Prostate gland (tissue), 2 donors: ENCODE measurements around the gene CTNNA2. TPM values are rescaled to one million over a fixed set of nuclear protein-coding genes. Genes with fewer than 3 reads are reported as not detected.

Source experiments
- DNase-seq: peaks from one replicate; pipeline ENCODE4 v3.0.0-alpha.2; 2019; ENCODE audit warnings: low spot score
- H3K27ac ChIP-seq, 2 donors: fragments of 200-600 bp; sonication (generic); 2 replicates each; pipeline ENCODE4 v1.5.1; 2017 to 2019
- H3K27me3 ChIP-seq: fragments of 200-600 bp; sonication (generic); replicated peaks from 2 replicates; pipeline ENCODE4 v1.5.1; 2019; ENCODE audit not compliant: insufficient read depth
- H3K36me3 ChIP-seq, 2 donors: fragments of 200-600 bp; sonication (generic); 1 replicate in 1 of 2; 2 replicates in 1 of 2; pipeline versions ENCODE4 v1.5.1 to v1.8.1; 2017 to 2019
- H3K4me1 ChIP-seq: fragments of 200-600 bp; sonication (generic); replicated peaks from 2 replicates; pipeline ENCODE4 v1.5.1; 2019
- H3K4me3 ChIP-seq, 2 donors: fragments of 200-600 bp; sonication (generic); 2 replicates each; pipeline ENCODE4 v1.5.1; 2017 to 2019
- H3K9me3 ChIP-seq: fragments of 200-600 bp; sonication (generic); 2 replicates; pipeline ENCODE4 v1.5.1; 2017
- POLR2A ChIP-seq: fragments of 450-650 bp; IDR thresholded peaks from one replicate; pipeline ENCODE4 v1.6.1; 2016; ENCODE audit warnings: antibody characterized with exemption, mild to moderate bottlenecking
- POLR2AphosphoS5 ChIP-seq: sonication (generic); formaldehyde crosslinking; IDR thresholded peaks from one replicate; pipeline ENCODE4 v1.6.1; 2017; ENCODE audit warnings: antibody characterized with exemption
- WGBS: methylation state at CpG from one replicate; pipeline ENCODE4 v1.1.5; 2018; 5-methylcytosine and 5-hydroxymethylcytosine counted together
- intact Hi-C: fragments of 100-400 bp; cut with DNase I; formaldehyde crosslinking; loops from one replicate; pipeline ENCODE4 v1.14.2; 2022
- total RNA-seq, 2 donors: library from RNA; depleted of rRNA; stranded (reverse); fragments of >200 nt; gene quantifications; one replicate each; pipeline ENCODE4 v1.1.0, GENCODE V29; 2016
- TF ChIP-seq, protein P1 (sequence below), 4 experiments: fragments of 200-600 bp in 2 of 4; fragments of 450-650 bp in 2 of 4; sonication (generic) in 2 of 4; IDR thresholded peaks; 1 replicate in 3 of 4; 2 replicates in 1 of 4; pipeline ENCODE4 v1.5.1; 2016 to 2019; ENCODE audit warnings: antibody characterized with exemption in 4 of 4, mild to moderate bottlenecking in 2 of 4, moderate library complexity in 2 of 4

Gene CTNNA2
- total RNA-seq, 2 donors from 2014 or later, result 24.3 TPM; not detected in 1

DNA sequence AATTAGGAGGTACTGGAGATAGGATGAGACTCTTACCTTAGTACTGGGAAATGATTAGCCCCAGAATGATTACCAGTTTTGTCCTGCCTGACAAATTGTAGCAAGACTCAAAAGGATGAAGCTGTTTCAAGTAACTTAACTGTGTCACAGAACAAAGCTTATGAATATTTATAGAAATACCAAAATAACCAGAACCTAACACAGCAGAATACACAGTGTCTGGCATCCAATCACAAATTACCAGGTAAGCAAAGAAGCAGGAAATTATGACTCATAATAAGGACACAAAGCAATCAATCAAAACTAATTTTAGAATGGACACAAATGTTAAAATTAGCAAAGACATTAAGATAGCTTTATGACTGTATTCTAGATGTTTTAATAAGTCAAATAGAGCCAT is 91.9 kb downstream of the CTNNA2 start:
- no peak for DNase-seq
- Histone ChIP-seq H3K9me3 (no peaks in the 10 kb centered on the region), H3K27ac (no peak overlapping the region), H3K36me3 (no peaks in the 10 kb centered on the region), H3K4me1 (no peaks in the 10 kb centered on the region), H3K27me3 (no peaks in the 10 kb centered on the region), H3K4me3 (no peak overlapping the region)
- intact Hi-C loops, result no loop called here
- TF ChIP-seq, protein P1, sequence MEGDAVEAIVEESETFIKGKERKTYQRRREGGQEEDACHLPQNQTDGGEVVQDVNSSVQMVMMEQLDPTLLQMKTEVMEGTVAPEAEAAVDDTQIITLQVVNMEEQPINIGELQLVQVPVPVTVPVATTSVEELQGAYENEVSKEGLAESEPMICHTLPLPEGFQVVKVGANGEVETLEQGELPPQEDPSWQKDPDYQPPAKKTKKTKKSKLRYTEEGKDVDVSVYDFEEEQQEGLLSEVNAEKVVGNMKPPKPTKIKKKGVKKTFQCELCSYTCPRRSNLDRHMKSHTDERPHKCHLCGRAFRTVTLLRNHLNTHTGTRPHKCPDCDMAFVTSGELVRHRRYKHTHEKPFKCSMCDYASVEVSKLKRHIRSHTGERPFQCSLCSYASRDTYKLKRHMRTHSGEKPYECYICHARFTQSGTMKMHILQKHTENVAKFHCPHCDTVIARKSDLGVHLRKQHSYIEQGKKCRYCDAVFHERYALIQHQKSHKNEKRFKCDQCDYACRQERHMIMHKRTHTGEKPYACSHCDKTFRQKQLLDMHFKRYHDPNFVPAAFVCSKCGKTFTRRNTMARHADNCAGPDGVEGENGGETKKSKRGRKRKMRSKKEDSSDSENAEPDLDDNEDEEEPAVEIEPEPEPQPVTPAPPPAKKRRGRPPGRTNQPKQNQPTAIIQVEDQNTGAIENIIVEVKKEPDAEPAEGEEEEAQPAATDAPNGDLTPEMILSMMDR (IDR thresholded peaks at IDR 0.05), result no peak
- TF ChIP-seq POLR2AphosphoS5 (no peak), POLR2A (no peak)

DNA sequence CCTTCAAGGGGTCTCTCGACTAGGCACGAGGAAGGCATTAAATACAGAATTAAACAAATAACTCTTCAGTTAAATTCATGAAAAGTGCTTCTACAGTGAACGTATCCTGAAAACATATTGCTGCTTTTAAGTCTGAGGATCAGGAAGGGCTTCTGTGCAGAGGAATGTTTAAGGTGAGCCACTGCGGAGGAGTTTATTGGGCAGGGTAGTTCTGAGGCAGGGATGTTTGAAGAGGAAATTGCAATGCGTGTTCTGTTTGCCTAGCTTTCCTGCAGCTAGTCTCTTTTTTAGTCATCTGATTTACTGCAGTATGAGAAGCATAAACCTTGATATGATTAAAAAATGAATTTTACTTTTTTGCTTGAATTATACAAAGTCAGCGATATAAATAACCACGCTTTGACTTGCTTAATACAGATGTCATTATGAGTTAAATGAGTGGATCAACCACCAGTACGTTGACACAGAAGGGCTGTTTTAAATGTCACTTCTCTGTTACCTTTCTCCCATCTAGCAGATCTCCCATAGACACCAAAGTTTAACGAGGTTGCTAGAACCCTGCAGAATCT is 98.7 kb downstream of the CTNNA2 start:
- 36% methylated on average over 9 of the region's 9 CpGs for WGBS

DNA sequence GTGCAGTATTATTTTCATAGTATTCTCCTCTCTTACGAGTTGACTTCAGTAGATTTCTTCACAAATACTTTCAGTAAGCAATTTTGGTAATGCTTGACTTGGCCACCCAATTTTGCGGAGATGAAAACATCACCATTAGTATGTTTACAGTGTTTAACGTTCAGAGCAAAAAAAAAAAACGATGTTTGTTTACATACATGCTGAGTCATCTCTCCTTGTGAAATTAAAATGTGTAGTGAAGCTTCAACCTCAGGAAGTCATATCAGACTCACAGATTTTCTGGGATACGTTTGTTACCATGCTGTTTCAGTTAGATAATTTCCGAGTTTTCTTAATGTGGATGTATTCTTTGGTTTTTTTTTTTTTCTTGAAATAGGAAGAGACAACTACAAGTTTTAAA is 100.1 kb downstream of the CTNNA2 start:
- Histone ChIP-seq H3K9me3 (no peaks in the 10 kb centered on the region), H3K4me1 (no peaks in the 10 kb centered on the region), H3K4me3 (no peak overlapping the region), H3K27ac (no peak overlapping the region), H3K27me3 (no peaks in the 10 kb centered on the region), H3K36me3 (no peaks in the 10 kb centered on the region)
- no peak for DNase-seq
- WGBS, result 41% methylated on average over 6 of the region's 6 CpGs
- TF ChIP-seq, protein P1 (IDR thresholded peaks at IDR 0.05), result no peak
- intact Hi-C loops, result no loop called here

More for the DNA sequence above, 98.7 kb downstream of the CTNNA2 start:
- intact Hi-C loops, result no loop called here
- Histone ChIP-seq H3K9me3 (no peaks in the 10 kb centered on the region), H3K4me1 (no peaks in the 10 kb centered on the region), H3K27me3 (no peaks in the 10 kb centered on the region), H3K36me3 (no peaks in the 10 kb centered on the region), H3K27ac (no peak overlapping the region), H3K4me3 (no peak overlapping the region)
- DNase-seq, result no peak
- TF ChIP-seq POLR2AphosphoS5 (no peak), POLR2A (no peak)
- TF ChIP-seq, protein P1 (IDR thresholded peaks at IDR 0.05), result no peak

DNA sequence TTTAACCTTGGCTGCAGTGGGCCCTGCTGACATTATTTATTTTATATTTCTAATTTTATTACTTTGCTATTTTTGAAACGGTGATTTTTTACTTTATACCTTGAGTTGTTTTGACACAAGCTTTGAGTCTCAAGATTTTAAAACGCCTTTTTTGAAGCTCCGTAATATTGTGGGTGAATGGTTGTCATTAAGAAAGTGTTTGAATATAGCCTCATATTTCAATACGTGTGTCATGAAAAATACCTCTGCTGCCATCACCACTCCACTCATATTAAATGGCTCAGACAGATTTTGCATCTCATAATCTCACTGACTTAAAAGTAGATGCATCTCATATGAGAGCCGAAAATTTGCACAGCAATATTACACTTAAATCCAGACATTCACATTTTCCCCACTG is 106.6 kb downstream of the CTNNA2 start:
- no peak for DNase-seq
- Histone ChIP-seq H3K4me3 (no peak overlapping the region), H3K36me3 (no peaks in the 10 kb centered on the region), H3K27ac (no peak overlapping the region), H3K27me3 (no peaks in the 10 kb centered on the region), H3K9me3 (no peaks in the 10 kb centered on the region), H3K4me1 (no peaks in the 10 kb centered on the region)
- TF ChIP-seq, protein P1 (IDR thresholded peaks at IDR 0.05), result no peak
- no peak for TF ChIP-seq POLR2AphosphoS5
- no peak for TF ChIP-seq POLR2A
- intact Hi-C loops, result no loop called here
- WGBS, result 89% methylated on average over 5 of the region's 5 CpGs

DNA sequence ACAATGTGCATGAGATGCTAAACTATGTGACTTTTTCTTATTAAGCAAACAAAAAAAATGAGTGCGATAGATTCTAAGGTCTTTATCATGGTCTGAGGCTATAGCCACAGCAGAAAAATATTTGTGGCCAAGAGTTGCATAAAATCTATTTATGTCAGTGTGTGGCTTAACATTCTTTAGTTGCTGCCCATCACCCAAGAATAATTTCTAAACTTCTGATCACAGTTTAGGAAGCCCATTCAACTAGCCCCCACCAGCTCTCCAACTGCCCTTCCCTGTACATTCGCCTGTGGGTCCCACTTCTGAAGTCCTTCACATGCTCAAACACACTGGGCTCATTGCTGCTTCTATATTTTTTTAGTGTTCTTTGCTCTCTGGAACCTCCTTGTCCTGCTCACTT is 107.1 kb downstream of the CTNNA2 start:
- WGBS, result 91% methylated on average over 2 of the region's 2 CpGs
- intact Hi-C loops, result no loop called here
- TF ChIP-seq, protein P1 (IDR thresholded peaks at IDR 0.05), result no peak
- TF ChIP-seq POLR2AphosphoS5 (no peak), POLR2A (no peak)
- H3K27me3 ChIP-seq, result no peaks in the 10 kb centered on the region
- H3K27ac ChIP-seq, result no peak overlapping the region
- H3K4me1 ChIP-seq, result no peaks in the 10 kb centered on the region
- H3K9me3 ChIP-seq, result no peaks in the 10 kb centered on the region
- DNase-seq, result no peak
- H3K36me3 ChIP-seq, result no peaks in the 10 kb centered on the region
- H3K4me3 ChIP-seq, result no peak overlapping the region
